Measurements from ENCODE around the gene CCDC17.

DNA sequence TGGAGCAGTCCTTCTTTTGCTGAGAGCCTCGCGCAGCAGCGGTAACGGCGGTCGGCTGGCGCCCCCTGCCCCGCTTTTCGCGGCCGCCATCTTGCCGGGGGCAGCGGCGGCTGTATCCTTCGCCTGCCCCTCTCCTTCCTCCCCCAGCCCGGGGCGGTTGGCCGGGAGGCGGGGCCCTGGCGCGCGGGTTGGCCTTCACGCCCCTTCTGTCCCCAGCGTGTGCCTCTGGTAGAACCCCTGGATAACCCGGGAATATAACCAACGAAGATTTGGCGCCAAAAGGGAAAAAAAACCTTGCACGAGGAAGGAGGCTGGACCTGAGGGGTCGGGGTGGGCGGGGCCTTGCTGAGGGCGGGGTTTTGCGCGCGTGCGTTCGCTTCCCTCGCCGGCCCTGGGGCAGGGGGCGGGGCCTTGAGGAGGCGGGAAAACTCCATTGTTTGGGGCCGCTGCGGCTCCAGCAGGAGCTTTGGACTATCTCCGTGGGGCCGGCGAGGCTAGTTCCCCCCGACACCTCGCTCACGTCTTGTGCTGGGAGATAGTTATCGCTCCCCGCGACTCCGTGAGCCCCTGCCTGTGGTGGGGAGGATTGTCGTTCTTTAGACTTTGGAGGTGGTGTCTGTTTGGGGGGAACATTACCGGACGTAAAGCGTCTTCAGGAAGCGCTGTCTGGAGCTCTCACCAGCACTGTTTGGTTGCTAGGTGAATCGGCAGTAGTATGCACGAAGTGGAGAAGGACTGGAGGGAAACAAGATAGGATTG is 39.3 kb downstream of the CCDC17 start:
- TF ChIP-seq, protein P1, sequence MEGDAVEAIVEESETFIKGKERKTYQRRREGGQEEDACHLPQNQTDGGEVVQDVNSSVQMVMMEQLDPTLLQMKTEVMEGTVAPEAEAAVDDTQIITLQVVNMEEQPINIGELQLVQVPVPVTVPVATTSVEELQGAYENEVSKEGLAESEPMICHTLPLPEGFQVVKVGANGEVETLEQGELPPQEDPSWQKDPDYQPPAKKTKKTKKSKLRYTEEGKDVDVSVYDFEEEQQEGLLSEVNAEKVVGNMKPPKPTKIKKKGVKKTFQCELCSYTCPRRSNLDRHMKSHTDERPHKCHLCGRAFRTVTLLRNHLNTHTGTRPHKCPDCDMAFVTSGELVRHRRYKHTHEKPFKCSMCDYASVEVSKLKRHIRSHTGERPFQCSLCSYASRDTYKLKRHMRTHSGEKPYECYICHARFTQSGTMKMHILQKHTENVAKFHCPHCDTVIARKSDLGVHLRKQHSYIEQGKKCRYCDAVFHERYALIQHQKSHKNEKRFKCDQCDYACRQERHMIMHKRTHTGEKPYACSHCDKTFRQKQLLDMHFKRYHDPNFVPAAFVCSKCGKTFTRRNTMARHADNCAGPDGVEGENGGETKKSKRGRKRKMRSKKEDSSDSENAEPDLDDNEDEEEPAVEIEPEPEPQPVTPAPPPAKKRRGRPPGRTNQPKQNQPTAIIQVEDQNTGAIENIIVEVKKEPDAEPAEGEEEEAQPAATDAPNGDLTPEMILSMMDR (IDR thresholded peaks at IDR 0.05), result no peak
- TF ChIP-seq POLR2A (IDR thresholded peaks at IDR 0.05), result no peak

Data from right lobe of liver (tissue), 4 donors.